CD4-positive, alpha-beta T cell treated with Interferon alpha-2 for 1 hour (primary cell): ENCODE measurements around the gene KCNG2.
"Not testable (repeated sequence)": the region's sequence is repeated elsewhere in the genome, so short reads cannot be mapped to it uniquely, and the experiment has no call there.

Source experiments
- DNase-seq, 2 donors: peaks; one replicate each; pipeline ENCODE4 v3.0.0-alpha.2; 2020 to 2022

The KCNG2 gene

DNA sequence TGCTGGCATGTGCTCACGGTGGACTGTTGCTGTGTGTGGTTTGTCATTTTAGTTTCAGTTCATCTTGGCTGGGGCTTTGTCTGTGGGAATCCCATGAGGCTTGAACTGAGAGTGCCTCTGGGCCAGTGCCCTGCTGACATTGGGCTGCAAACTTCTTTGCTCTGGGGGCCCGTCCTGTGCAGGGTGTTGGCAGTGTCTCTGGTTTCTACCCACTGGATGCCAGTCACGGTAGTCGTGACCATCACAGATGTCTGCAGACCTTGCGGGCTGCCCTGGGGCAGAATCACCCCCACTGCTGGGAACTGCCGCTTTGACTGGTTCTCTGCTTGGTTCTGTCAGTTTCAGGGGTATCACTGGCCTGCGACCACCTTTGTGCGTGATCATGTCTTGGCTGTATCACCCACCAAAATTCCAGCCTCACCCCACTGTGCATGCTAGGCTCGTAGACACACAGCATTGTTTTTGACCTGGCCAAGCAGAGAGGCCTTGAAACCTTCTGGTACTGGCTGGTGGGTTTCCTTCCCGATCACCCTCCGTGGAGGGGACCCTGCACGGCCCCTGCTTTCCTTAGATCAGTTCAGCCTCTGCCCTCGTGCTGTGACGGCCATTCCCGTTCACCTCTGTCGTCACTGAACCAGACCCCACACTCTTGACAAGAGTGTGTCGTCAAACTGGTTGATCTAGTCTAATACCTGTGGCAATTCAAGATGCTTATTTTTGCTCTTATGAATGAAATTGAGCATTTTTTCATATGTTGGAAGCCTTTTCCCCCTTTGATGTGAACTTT lies 57.6 kb downstream of the KCNG2 start:
- DNase-seq: no peak

DNA sequence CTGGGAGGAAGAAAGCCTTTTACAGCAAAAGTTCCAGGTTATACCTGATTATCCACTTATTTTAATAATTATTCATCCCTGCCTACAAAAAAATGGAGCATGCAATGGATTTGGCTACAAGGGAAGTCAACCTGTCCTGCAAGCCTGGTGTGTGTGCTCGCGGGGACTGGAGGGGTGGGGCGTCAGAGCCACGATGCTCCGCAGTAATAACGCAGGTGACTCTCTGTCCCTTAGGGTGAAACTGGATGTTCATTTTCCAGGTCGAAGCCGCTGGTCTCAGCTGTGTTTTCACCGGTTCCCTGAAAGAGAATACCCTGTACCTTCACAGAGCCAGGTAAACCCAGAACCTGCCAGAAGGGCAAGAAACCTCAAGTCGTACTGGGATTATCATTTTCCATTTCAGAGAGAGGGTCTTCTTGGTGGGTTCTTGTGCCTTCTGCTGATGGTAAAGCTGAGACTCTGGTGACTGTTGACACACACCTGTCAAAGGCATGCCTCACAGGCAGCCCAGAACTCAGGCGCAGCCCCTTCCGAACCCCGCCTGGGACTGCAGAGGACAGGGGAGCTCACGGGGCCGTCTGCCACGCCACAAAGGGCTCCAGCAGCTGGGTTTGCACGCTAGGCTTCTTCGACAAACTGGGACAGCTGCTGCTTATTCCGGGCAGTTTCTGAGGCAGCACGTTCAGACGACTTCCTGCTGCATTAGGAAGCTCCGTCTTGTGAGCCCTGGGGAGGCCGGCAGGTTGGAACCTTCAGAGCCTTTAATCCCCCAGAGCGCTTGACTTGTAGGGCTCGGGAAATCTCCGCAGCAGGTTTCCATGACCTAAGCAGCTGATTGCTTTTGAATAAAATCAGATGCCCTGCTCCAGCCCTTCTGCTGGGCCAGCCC lies 58.6 kb downstream of the KCNG2 start:
- DNase-seq: no peak

DNA sequence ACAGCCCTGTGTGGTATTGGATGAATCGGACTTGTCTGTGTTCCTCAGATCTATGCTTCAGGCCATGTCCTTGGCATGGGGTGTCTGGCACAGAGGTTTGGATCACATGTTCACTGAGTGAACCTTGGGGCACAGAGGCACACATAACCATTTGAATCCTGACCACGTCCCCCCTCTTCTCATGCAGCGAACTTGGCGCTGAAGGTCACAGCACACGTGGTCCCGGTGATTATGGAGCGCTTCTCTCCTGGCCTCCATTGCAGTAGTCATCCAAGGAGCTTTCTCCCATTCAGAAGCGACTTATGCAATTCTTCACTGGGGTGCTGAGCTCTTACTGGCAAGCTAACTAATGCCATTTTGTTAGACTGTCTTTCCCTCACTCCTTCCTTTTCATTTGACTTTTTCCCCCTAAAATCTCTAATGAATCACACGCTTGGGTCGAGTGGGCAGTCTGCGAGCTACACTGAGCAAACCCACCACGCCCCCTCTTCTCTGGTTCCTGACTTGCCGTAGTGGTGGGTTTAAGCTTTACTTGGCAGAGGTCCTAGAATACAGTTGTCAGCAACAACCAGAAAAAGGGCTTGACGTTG lies 59.4 kb downstream of the KCNG2 start:
- no peak for DNase-seq

DNA sequence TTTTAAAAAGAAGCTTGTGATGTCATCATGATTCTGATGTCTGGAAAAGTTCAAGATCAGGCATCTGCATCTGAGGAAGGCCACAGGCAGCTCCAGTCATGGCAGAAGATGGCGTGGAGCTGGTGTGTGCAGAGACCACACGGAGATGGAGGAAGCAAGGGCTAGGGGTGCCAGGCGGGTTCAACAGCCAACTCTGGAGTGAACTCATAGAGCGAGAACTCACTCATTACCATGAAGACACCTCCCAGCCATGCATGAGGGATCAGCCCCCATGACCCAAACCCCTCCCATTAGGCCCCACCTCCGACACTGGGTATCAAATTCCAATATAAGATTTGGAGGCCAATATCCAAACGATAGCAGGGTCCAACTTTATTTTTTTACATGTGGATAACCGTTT lies 61.6 kb downstream of the KCNG2 start:
- no peak for DNase-seq

DNA sequence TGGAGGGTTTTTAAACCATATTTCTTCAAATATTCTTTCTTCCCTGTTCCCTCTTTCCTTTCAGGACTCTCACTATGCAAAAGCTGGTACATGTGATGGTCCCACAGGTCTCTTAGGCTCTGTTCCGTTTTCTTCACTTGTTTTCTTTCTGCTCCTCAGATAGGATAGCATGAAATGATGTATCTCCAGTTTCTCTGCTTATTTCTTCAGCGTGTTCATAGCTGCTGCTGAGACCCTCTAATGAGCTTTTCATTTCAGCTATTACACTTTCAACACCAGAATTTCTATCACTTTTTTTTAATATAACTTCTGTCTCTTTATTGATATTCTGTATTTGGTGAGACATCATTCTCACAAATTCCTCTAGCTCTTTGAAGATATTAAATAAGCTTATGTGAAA lies 63.9 kb downstream of the KCNG2 start:
- DNase-seq: no peak

DNA sequence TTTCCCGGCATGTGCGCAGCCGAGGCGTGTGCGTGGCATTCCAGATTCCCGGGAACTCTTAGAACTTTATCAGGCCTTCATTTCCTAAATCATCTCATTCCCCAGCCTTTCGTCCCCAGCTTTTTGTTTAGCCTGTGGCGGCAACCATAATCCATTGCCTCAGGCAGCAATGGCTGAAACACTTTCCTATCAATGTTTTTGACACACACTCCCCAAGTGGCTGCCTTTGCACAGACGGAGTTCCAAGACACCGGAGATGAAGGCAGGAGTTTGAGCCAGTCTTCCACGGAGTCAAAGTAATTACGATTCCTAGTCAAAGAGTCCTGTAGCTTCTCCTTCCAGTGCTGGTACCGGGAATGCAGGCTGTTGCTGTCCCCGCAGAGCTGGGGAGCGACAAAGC lies 64.8 kb downstream of the KCNG2 start:
- DNase-seq: no peak

DNA sequence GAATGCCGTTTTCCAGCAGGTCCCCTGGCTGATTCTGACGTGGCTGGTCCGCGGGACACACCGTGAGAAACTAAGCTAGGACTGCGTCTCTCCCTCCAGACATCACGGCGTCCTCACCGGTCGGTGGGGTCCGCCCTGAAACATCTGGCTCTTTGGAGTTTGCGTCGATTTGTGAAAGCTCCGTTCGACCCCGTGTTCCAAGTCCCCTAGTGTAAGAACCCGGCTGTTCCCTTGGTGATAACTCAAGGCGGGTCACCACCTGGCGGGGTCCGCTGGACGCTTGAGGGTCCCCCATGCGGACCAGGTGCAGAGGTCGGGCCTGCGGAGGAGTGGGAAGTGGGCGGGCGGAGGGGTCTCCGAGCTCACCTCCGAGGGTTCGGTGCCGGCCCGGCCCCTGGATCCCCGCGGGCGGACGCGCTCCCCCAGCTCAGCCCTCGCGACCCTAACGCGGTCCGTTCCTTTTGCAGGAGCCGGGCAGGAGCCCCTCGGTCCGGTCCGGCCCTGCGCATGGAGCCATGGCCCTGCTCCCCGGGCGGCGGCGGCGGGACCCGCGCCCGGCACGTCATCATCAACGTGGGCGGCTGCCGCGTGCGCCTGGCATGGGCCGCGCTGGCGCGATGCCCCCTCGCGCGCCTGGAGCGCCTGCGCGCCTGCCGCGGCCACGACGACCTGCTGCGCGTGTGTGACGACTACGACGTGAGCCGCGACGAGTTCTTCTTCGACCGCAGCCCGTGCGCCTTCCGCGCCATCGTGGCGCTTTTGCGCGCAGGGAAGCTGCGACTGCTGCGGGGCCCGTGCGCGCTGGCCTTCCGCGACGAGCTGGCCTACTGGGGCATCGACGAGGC lies 65.6 kb downstream of the KCNG2 start:
- no peak for DNase-seq

DNA sequence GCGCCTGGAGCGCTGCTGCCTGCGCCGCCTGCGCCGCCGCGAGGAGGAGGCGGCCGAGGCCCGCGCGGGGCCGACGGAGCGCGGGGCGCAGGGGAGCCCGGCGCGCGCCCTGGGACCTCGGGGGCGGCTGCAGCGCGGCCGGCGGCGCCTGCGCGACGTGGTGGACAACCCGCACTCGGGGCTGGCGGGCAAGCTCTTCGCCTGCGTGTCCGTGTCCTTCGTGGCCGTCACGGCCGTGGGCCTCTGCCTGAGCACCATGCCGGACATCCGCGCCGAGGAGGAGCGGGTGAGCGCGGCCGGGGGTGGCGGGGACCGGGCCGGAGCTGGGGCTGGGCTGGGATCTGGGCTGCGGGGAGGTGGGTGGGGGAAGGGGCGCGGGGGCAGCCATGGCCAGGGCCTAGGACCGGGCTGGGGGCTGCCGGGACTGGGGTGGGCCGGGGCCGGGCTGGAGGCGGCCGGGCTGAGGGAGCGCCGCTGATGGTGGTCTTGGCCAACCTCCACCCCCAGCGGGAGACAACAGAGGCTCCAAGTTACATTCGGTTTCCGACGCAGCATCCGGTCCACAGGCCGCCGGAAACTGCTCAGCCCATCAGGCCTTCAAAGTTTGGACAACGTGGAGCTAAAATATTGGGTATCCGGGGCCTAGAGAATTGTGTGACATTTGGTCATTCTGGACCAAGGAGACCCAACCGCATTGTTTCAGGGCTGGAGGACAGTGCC lies 66.4 kb downstream of the KCNG2 start:
- DNase-seq: no peak

DNA sequence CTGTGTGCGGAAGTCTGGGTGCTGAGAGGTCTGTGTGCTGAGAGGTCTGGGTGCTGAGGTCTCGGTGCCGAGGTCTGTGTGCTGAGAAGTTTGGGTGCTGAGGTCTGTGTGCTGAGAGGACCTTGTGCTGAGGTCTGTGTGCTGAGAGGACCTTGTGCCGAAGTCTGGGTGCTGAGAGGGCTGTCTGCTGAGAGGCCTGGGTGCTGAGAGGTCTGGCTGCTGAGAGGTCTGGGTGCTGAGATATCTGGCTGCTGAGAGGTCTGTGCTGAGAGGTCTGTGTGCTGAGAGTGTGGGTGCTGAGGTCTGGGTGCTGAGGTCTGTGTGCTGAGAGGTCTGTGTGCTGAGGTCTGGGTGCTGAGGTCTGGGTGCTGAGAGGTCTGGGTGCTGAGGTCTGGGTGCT lies 67.2 kb downstream of the KCNG2 start:
- DNase-seq: not testable (repeated sequence)

DNA sequence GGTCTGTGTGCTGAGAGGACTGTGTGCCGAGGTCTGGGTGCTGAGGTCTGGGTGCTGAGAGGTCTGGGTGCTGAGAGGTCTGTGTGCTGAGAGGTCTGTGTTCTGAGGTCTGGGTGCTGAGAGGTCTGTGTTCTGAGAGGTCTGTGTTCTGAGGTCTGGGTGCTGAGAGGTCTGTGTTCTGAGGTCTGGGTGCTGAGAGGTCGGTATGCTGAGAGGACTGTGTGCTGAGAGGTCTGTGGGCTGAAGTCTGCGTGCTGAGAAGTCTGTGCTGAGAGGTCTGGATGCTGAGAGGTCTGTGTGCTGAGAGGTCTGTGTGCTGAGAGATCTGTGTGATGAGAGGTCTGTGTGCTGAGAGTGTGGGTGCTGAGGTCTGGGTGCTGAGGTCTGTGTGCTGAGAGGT lies 68.2 kb downstream of the KCNG2 start:
- DNase-seq: not testable (repeated sequence)

DNA sequence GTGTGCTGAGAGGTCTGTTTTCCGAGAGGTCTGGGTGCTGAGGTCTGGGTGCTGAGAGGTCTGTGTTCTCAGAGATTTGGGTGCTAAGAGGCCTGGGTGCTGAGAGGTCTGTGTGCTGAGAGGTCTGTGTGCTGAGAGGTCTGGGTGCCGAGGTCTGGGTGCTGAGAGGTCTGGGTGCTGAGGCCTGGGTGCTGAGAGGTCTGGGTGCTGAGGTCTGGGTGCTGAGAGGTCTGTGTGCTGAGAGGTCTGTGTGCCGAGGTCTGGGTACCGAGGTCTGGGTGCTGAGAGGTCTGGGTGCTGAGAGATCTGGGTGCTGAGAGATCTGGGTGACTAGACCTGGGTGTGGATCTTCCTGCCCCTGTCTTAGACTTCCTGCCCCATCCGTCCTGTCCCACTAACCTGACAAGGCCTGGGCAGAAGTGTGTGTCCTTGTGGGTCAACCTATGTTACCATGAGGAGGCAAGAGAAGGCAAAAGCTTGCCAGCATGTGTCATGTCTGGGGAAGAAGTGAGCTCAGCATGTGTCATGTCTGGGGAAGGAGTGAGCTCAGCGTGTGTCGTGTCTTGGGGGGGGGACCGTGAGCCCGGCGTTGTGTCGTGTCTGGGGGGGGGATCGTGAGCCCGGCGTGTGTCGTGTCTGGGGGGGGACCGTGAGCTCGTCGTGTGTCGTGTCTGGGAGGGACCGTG lies 69.3 kb downstream of the KCNG2 start:
- no peak for DNase-seq

DNA sequence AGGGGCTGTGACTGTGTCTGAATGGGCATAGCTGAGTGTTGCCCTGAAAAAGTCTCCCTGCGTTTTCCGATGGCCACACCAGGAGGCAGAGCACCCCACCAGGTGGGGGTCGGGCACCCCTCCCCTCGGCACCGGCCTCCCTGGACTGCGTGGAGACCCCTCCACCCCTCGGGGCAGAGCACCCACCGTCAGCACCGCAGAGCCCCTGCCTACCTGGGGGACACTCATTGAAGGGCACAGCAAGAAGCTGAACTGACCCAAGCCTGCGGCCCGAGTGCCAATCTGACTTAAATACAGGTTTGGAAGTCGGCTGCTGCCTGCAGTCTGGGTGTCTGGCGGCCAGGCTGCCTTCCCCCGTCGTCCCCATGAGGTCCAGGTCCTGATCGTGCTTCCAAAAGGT lies 69.9 kb downstream of the KCNG2 start:
- DNase-seq: no peak

DNA sequence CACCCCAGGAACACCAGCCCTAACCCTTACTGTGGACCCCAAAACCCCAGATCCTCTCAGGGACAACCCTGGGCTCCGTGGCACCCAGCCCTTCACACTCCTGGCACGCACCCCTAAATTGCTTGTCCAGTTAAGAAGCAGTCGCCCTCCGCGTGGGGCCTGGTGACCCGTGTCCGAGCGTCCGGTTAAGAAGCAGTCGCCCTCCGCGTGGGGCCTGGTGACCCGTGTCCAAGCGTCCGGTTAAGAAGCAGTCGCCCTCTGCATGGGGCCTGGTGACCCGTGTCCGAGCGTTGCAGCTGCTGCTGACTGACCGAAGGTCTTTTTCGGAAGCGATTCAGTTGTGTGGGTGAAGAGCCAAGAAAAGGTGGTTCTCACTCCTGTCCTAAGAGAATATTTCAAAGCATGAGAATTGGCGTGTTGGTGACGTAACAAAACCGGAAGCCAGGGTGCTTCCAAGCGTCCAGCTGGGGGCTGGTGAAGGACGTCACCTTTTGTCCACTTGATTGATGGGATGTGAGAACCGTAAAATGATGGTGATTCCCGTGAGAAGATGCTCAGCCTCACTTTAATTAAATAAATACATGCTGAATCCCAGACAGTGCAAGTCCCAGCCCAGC lies 70.5 kb downstream of the KCNG2 start:
- DNase-seq: no peak

DNA sequence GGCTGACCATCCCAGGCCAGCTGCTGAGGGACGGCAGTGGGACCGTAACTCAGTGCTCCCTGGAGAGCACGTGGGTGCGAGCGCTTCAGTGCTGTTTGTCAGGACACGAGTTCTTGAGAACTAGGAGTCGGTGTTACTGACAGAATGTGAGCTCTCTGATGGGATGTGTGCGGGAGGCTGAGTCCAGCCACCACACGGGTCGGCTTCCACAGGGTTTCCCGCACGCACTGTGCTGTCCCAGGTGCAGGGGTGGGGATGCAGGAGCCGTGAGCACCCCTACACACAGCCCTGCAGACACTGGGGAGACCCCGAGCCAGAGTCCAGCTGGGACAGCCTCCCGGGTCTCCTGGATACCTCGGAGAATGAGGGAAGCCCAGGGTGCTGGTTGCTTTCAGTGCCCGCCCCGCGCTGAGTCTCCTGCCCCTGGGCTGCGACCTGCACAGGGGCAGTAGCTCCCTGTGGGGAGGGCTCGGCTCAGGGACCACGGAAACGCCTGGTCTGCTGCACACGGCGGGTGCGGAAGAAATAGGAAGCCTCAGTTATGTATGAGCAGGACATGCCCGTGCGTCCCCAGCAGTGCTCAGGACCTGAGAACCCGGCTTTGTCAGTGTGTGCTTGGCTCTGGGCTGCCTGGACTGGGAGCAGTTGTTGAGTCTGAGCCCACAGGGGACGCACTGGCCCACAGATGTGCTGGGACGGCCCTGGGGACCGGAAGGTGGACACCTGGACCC lies 71.2 kb downstream of the KCNG2 start:
- no peak for DNase-seq

DNA sequence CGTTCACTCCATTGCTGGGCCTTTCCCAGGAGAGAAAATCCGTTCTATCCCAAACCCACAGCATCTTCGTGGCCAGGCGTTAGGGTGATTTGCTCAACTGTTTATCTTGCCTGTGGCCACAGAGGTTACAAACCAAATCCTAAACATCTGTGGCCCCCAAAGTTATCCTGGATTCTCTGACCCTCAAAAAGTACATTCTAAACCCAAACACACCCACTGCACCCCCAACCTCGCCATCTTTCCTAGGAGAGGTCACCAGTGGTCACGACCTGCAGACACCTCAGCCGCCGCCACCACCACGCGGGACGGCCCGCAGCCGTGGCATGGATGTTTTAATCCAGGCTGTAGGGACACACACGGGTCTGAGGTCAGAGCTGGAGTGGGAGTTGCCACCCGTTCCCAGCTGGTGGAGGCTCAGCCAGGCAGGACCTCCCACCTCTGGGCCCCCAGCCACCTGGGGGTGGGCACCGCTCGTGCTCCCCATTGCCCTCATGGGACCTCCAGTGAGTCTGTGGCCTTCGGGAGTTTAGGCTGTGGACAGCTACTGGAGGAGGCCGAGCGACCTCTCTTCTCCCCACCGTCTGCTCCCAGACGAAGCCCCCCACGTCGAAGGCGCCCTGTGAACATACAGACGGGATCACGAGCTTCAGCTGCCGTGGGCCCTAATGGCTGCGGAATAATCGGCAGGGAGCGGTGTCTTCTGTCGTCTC lies 72.0 kb downstream of the KCNG2 start:
- no peak for DNase-seq

DNA sequence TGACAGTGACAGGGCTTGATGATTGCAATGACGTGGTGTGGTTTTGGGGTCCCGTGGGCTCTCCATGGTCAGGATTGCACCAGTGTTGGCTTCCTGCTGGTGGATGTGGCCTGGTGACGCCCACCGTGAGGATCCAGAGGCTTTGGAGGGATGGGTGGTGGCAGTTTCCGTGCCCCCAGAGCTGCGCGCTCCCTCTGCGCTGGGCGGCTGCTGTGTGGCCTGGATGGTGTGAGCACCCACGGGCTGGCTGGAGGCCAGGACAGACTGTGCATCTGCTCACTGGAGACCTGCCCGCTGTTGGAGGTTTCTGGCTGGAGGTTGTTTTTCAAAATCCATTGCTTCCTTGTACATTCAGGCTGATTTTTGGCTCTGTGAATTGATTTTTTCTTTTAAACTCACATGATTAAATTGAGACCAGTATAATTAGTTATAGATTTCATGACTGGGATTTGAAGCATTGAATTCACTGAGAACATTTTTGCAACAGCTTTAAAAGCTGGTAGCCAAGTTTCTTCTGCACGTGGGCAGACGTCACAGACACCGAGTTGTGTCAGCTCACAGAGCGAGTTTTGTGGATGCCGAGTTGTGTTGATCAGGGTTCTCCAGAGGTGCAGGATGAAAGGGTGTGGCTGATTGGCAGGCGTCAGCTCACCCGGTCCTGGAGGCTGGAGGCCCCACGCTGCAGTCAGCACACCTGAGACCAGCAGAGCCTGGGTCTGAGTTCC lies 72.7 kb downstream of the KCNG2 start:
- no peak for DNase-seq

DNA sequence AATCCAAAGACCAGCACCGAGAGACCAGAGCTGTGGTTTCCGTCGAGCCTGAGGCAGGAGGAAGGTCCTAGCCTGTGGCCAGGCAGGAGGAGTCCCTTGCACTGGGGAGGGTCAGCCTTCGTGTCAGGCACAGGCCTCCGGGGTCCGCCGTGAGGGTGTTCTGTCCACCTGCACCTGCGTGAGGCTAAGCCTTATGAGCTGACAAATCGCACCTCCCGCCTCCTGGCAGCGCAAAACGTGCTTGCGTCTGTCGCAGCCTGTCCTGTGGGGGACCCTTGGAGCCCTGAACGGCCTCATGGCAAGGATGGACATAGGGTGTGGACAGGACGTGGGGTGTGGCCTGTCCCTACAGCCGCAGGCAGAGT lies 73.3 kb downstream of the KCNG2 start:
- no peak for DNase-seq

DNA sequence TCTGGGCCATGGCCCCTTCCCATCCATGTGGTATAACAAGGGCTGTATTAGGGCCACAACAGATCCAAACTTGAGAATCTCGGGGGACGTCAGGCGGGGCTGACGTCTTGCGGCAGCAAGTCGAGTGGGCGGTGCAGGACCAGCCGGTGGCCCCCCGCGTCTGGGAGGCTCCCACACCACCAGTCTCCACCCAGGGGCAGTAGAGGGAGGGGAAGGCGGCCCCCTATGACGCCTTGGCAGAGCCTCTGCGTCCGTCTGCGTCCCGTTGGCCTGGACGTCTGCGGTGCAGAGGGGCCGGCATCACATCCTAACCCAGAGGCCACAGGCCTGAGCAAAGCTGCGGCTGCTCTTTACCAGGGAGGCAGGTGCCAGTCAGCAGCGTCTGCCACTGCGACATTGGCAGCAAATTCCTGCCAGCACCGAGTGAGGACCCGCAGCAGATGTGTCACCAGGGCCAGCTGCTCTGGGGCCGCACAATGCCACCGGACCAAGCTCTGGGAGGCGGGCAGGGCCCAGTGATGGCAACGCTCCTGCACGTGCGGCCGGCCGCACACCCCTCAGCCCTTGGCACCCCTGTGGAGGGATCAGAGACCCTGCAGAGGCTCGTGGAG lies 73.8 kb downstream of the KCNG2 start:
- no peak for DNase-seq
